Measurements from ENCODE around the gene RFC2. TPM values are rescaled to one million over a fixed set of nuclear protein-coding genes. Genes with fewer than 3 reads are reported as not detected.

Gene RFC2
- total RNA-seq, 1 experiment from 2014 or later = 73.6 TPM

GRCh38 chr7:74286131-74286530 lies 31.9 kb upstream of the RFC2 start:
- no peak overlapping the region for H2AFZ ChIP-seq (ENCODE audit: low read length)
- H3K23me2 ChIP-seq (ENCODE audit: insufficient read length, low read depth, low read length, poor library complexity, severe bottlenecking) = peaks cover 12% of the 10 kb centered on the region
- no peak overlapping the region for H2BK5ac ChIP-seq (ENCODE audit: insufficient read length, low read length)
- DNase-seq = no peak
- no peak overlapping the region for H3K4me2 ChIP-seq (ENCODE audit: insufficient read depth, insufficient read length, low read length)
- no peak overlapping the region for H3K18ac ChIP-seq (ENCODE audit: insufficient read length, low read depth, low read length)
- H4K5ac ChIP-seq (ENCODE audit: insufficient read length, low read depth, low read length) = no peak overlapping the region
- H3K4me3 Mint-ChIP-seq = no peak overlapping the region
- no peak overlapping the region for H2BK120ac ChIP-seq (ENCODE audit: low read depth, low read length, poor library complexity, severe bottlenecking)
- H3K56ac ChIP-seq (ENCODE audit: insufficient read length, low read depth, low read length) = no peak overlapping the region
- no peak for TF ChIP-seq CTCF (conservative IDR thresholded peaks at IDR 0.05)
- no peak overlapping the region for H2AK5ac ChIP-seq (ENCODE audit: insufficient read length, low read length)
- no peaks in the 10 kb centered on the region for H4K20me1 ChIP-seq (ENCODE audit: control insufficient read depth, insufficient read depth, insufficient read length)
- peaks cover 46% of the 10 kb centered on the region for H3K27me3 Mint-ChIP-seq (ENCODE audit: low read depth)
- no peak overlapping the region for H2BK12ac ChIP-seq (ENCODE audit: insufficient read length, low read depth, low read length)
- no peak overlapping the region for H3K4ac ChIP-seq (ENCODE audit: low read depth, low read length)
- H3K9me3 ChIP-seq (ENCODE audit: control insufficient read depth, low read depth, low read length) = no peaks in the 10 kb centered on the region
- no peak overlapping the region for H2BK20ac ChIP-seq (ENCODE audit: low read depth, low read length, poor library complexity, severe bottlenecking)
- no peak overlapping the region for H3T11ph ChIP-seq (ENCODE audit: low read length)
- no peak overlapping the region for H2BK15ac ChIP-seq (ENCODE audit: low read depth, low read length)
- no peak overlapping the region for H4K91ac ChIP-seq (ENCODE audit: insufficient read length, low read depth, low read length)
- H3K14ac ChIP-seq (ENCODE audit: insufficient read depth, low read length) = no peak overlapping the region
- peaks cover 5% of the 10 kb centered on the region; the same call in 1 of the 2 replicates for H3K79me2 ChIP-seq (ENCODE audit: insufficient read depth, low read length)
- no peak overlapping the region for H3K23ac ChIP-seq (ENCODE audit: insufficient read length, low read depth, low read length)
- H3K9me3 Mint-ChIP-seq = no peaks in the 10 kb centered on the region; a peak in 1 of 5 replicates
- no peaks in the 10 kb centered on the region; a peak in 1 of 7 replicates for H3K36me3 Mint-ChIP-seq (ENCODE audit: insufficient read depth in 1 of 3, low read depth in 3 of 3)
- no peaks in the 10 kb centered on the region; the same call in 1 of the 2 replicates for H3K4me1 ChIP-seq (ENCODE audit: insufficient read depth, low read length)
- WGBS (ENCODE audit: extremely low coverage, insufficient read length, low lambda C conversion rate) = no CpG with 5 or more reads among the region's 11 CpGs
- H3K4me1 Mint-ChIP-seq = peaks cover 31 to 36% of the 10 kb centered on the region in 2 experiments
- no peak overlapping the region for H4K8ac ChIP-seq (replicated peaks; ENCODE audit: insufficient read length, low read depth, low read length)
- H3K27me3 ChIP-seq (ENCODE audit: insufficient read depth, low read length) = no peaks in the 10 kb centered on the region
- H3K9ac ChIP-seq (ENCODE audit: extremely low read depth, insufficient read length, low read length) = no peak overlapping the region
- no peak overlapping the region for H3K27ac ChIP-seq (ENCODE audit: insufficient read length, low read depth, low read length)
- H3K27ac Mint-ChIP-seq = no peak overlapping the region; a peak in 1 of 7 replicates
- no peaks in the 10 kb centered on the region for H3K79me1 ChIP-seq (ENCODE audit: insufficient read depth, low read depth, low read length, poor library complexity, severe bottlenecking)

Data from H9 (cell line).